ENCODE measurements around the gene CSPG5. TPM values are rescaled to one million over a fixed set of nuclear protein-coding genes. Genes with fewer than 3 reads are reported as not detected.

CSPG5 gene
- total RNA-seq, 1 experiment from 2014 or later, result 5.7 TPM

DNA sequence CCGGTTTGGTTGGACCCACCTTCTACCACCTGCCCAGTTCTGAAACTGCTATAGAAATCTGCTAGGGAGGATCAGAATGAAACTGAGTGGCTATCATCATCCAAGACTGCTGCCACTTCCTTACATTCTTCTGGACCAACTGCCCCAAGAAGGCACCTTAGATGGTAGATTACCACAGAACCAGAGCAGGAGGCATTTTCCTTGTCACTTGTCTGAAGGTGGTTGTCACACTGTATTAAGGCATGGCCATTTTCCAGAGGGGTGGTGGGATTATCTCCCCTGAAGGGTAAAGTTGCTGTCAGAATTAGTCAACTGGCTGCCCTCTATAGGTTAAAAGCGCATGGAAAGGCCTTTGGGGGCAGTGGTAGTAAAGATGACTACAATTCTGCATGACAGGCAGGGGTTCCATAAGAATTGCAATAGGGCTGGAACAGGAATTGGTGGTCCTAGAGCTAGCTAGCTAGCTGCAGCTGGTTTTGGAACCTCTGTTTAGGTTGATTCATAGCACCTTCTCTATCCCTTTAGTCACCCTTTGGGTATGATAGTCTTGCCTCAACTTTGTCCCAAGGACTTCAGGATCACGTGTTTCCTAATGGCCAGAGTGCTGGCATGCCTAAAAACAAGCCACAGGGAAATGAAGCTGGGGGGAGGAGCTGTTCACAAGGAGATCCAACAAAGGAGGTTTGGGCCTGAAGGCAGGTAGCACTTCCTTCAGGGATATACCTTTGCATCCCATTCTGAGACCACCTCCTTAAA is 4.8 kb upstream of the CSPG5 start:
- Mint-ChIP-seq H3K36me3 (ENCODE audit: insufficient read depth in 1 of 3, low read depth in 3 of 3) (peaks cover 26 to 39% (median 30%) of the 10 kb centered on the region in 3 experiments; a peak in 6 of 7 replicates), H3K4me1 (peaks cover 12 to 14% of the 10 kb centered on the region in 2 experiments), H3K27me3 (ENCODE audit: low read depth) (peaks cover 34% of the 10 kb centered on the region), H3K27ac (peak overlapping the region in 1 of 3 experiments; percentile 75; a peak in 3 of 7 replicates), H3K9me3 (no peaks in the 10 kb centered on the region; a peak in 1 of 5 replicates), H3K4me3 (peak overlapping the region in 1 of 2 experiments; percentile 31; a peak in 1 of 5 replicates)
- H2BK20ac ChIP-seq (ENCODE audit: low read depth, low read length, poor library complexity, severe bottlenecking), result no peak overlapping the region
- H3K9ac ChIP-seq (ENCODE audit: extremely low read depth, insufficient read length, low read length), result no peak overlapping the region
- H3K23me2 ChIP-seq (ENCODE audit: insufficient read length, low read depth, low read length, poor library complexity, severe bottlenecking), result peaks cover 6% of the 10 kb centered on the region
- WGBS (ENCODE audit: extremely low coverage, insufficient read length, low lambda C conversion rate), result no CpG with 5 or more reads among the region's 3 CpGs
- no peaks in the 10 kb centered on the region for H3K79me2 ChIP-seq (ENCODE audit: insufficient read depth, low read length)
- no peak overlapping the region for H3K27ac ChIP-seq (ENCODE audit: insufficient read length, low read depth, low read length)
- peaks cover 8% of the 10 kb centered on the region; the same call in 1 of the 2 replicates for H3K27me3 ChIP-seq (ENCODE audit: insufficient read depth, low read length)
- TF ChIP-seq, protein P1, sequence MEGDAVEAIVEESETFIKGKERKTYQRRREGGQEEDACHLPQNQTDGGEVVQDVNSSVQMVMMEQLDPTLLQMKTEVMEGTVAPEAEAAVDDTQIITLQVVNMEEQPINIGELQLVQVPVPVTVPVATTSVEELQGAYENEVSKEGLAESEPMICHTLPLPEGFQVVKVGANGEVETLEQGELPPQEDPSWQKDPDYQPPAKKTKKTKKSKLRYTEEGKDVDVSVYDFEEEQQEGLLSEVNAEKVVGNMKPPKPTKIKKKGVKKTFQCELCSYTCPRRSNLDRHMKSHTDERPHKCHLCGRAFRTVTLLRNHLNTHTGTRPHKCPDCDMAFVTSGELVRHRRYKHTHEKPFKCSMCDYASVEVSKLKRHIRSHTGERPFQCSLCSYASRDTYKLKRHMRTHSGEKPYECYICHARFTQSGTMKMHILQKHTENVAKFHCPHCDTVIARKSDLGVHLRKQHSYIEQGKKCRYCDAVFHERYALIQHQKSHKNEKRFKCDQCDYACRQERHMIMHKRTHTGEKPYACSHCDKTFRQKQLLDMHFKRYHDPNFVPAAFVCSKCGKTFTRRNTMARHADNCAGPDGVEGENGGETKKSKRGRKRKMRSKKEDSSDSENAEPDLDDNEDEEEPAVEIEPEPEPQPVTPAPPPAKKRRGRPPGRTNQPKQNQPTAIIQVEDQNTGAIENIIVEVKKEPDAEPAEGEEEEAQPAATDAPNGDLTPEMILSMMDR (conservative IDR thresholded peaks at IDR 0.05), result no peak
- no peak overlapping the region for H4K91ac ChIP-seq (ENCODE audit: insufficient read length, low read depth, low read length)
- no peak overlapping the region for H3T11ph ChIP-seq (ENCODE audit: low read length)
- H4K20me1 ChIP-seq (ENCODE audit: control insufficient read depth, insufficient read depth, insufficient read length), result no peaks in the 10 kb centered on the region
- H3K56ac ChIP-seq (ENCODE audit: insufficient read length, low read depth, low read length), result no peak overlapping the region
- H2BK12ac ChIP-seq (ENCODE audit: insufficient read length, low read depth, low read length), result no peak overlapping the region
- H3K9me3 ChIP-seq (ENCODE audit: control insufficient read depth, low read depth, low read length), result no peaks in the 10 kb centered on the region
- no peak overlapping the region for H2AFZ ChIP-seq (ENCODE audit: low read length)
- H3K14ac ChIP-seq (ENCODE audit: insufficient read depth, low read length), result no peak overlapping the region
- H2BK120ac ChIP-seq (ENCODE audit: low read depth, low read length, poor library complexity, severe bottlenecking), result no peak overlapping the region
- H3K18ac ChIP-seq (ENCODE audit: insufficient read length, low read depth, low read length), result no peak overlapping the region
- peak; percentile 37 for DNase-seq
- no peak overlapping the region for H2BK15ac ChIP-seq (ENCODE audit: low read depth, low read length)
- H3K4ac ChIP-seq (ENCODE audit: low read depth, low read length), result no peak overlapping the region
- H2AK5ac ChIP-seq (ENCODE audit: insufficient read length, low read length), result no peak overlapping the region
- no peak overlapping the region for H3K23ac ChIP-seq (ENCODE audit: insufficient read length, low read depth, low read length)
- no peaks in the 10 kb centered on the region for H3K79me1 ChIP-seq (ENCODE audit: insufficient read depth, low read depth, low read length, poor library complexity, severe bottlenecking)
- H2BK5ac ChIP-seq (ENCODE audit: insufficient read length, low read length), result no peak overlapping the region
- H3K4me2 ChIP-seq (ENCODE audit: insufficient read depth, insufficient read length, low read length), result no peak overlapping the region
- no peak overlapping the region for H4K5ac ChIP-seq (ENCODE audit: insufficient read length, low read depth, low read length)
- no peaks in the 10 kb centered on the region for H3K4me1 ChIP-seq (ENCODE audit: insufficient read depth, low read length)
- H4K8ac ChIP-seq (replicated peaks; ENCODE audit: insufficient read length, low read depth, low read length), result no peak overlapping the region
